SHP77 treated with DMSO at 0.1 percent for 48 hours (cell line): ENCODE measurements around the gene VAX1.
"Not testable (repeated sequence)": the region's sequence is repeated elsewhere in the genome, so short reads cannot be mapped to it uniquely, and the experiment has no call there.

Experiments
- DNase-seq: peaks from one replicate; lab custom pipeline; 2025; lab: John Stamatoyannopoulos, UW

Gene VAX1

GRCh38 chr10:117134306-117135025 is 3.6 kb downstream of the VAX1 start:
- no peak for DNase-seq

- no peak for DNase-seq
Observed at GRCh38 chr10:117134056-117134305, 4.1 kb downstream of the VAX1 start.

- no peak for DNase-seq
Observed at GRCh38 chr10:117133273-117134055, 4.6 kb downstream of the VAX1 start.

- no peak for DNase-seq
Observed at GRCh38 chr10:117132751-117133231, 5.3 kb downstream of the VAX1 start.

- DNase-seq, result no peak
Observed at GRCh38 chr10:117131376-117132327, 6.4 kb downstream of the VAX1 start.

GRCh38 chr10:117130862-117131375 is 7.2 kb downstream of the VAX1 start:
- no peak for DNase-seq

GRCh38 chr10:117130346-117130745 is 7.7 kb downstream of the VAX1 start:
- DNase-seq, result no peak

GRCh38 chr10:117126645-117127044 is 11.4 kb downstream of the VAX1 start:
- DNase-seq, result not testable (repeated sequence)

GRCh38 chr10:117126034-117126433 is 12.0 kb downstream of the VAX1 start:
- no peak for DNase-seq

- no peak for DNase-seq
Observed at GRCh38 chr10:117112220-117112619, 25.9 kb downstream of the VAX1 start.

- DNase-seq, result no peak
Observed at GRCh38 chr10:117107238-117107637, 30.8 kb downstream of the VAX1 start.

GRCh38 chr10:117096599-117097201 is 41.4 kb downstream of the VAX1 start:
- DNase-seq, result no peak

- DNase-seq, result no peak
Observed at GRCh38 chr10:117094856-117095255, 43.2 kb downstream of the VAX1 start.

GRCh38 chr10:117092386-117092785 is 45.7 kb downstream of the VAX1 start:
- no peak for DNase-seq

- no peak for DNase-seq
Observed at GRCh38 chr10:117090834-117091233, 47.2 kb downstream of the VAX1 start.

- DNase-seq, result no peak
Observed at GRCh38 chr10:117087521-117087920, 50.5 kb downstream of the VAX1 start.

GRCh38 chr10:117086546-117086945 is 51.5 kb downstream of the VAX1 start:
- DNase-seq, result no peak

GRCh38 chr10:117084421-117085246 is 53.4 kb downstream of the VAX1 start:
- DNase-seq, result not testable (repeated sequence)
